ENCODE results near the gene ZNF653. TPM values are rescaled to one million over a fixed set of nuclear protein-coding genes. Genes with fewer than 3 reads are reported as not detected.

ZNF653 gene
- total RNA-seq, 2 donors from 2014 or later: 5.4 to 25.0 TPM

DNA sequence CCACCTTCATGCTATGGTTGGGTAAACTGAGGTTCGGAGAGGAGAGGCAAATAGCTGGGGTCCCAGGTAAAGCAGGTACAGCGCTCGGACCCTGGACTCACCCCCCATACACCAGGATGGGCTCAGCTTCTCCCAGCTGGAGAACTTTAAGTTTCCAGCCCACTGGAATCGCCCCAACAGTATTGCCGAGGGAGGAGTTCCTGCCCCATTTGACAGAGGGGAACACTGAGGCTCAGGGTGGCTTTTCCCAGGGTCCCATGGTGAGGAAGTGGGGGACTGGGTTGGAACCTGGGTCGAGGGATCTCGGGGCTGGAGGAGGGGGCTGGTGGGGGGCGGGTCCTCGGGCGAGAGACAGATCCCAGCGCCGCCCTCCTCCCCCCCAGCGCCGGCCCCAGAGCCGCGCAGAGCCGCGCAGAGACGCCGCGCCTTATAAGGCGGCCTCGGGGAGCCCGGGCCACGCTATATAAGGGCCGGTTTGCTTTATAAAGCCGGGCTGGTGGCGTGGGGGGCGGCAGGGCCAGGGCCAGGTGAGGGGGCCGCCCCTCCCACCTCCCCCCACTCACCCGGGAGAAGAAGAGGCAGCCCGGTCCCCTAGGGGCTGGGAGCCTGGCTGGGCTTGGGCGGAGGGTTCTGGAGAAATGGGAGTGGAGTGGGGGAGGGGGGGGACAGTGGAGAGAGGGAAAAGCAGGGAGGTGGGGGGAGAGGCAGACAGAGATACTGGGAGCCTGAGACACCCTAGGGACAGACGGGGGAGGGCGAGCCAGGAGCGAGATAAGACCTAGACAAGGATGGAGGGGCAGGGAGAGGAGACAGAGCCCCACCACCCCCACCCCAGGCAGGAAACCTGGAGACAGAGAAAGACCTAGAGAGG, 34.1 kb upstream of the ZNF653 start:
- Histone ChIP-seq H3K4me3 (peak overlapping the region; percentile 86), H3K27ac (peak overlapping the region; percentile 94 to 98), H3K27me3 (replicated peaks; ENCODE audit: insufficient read depth) (no peaks in the 10 kb centered on the region), H3K36me3 (peaks cover 20% of the 10 kb centered on the region), H3K9me3 (no peaks in the 10 kb centered on the region), H3K4me1 (ENCODE audit: control insufficient read depth in 1 of 2, low read depth in 2 of 2) (peaks cover 16 to 60% of the 10 kb centered on the region in 2 donors)
- TF ChIP-seq, protein P1, sequence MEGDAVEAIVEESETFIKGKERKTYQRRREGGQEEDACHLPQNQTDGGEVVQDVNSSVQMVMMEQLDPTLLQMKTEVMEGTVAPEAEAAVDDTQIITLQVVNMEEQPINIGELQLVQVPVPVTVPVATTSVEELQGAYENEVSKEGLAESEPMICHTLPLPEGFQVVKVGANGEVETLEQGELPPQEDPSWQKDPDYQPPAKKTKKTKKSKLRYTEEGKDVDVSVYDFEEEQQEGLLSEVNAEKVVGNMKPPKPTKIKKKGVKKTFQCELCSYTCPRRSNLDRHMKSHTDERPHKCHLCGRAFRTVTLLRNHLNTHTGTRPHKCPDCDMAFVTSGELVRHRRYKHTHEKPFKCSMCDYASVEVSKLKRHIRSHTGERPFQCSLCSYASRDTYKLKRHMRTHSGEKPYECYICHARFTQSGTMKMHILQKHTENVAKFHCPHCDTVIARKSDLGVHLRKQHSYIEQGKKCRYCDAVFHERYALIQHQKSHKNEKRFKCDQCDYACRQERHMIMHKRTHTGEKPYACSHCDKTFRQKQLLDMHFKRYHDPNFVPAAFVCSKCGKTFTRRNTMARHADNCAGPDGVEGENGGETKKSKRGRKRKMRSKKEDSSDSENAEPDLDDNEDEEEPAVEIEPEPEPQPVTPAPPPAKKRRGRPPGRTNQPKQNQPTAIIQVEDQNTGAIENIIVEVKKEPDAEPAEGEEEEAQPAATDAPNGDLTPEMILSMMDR (IDR thresholded peaks at IDR 0.05): no peak
- ATAC-seq (ENCODE audit: insufficient number of reproducible peaks, low FRiP score, low read depth) (no peak), DNase-seq (ENCODE audit: low spot score) (no peak)

DNA sequence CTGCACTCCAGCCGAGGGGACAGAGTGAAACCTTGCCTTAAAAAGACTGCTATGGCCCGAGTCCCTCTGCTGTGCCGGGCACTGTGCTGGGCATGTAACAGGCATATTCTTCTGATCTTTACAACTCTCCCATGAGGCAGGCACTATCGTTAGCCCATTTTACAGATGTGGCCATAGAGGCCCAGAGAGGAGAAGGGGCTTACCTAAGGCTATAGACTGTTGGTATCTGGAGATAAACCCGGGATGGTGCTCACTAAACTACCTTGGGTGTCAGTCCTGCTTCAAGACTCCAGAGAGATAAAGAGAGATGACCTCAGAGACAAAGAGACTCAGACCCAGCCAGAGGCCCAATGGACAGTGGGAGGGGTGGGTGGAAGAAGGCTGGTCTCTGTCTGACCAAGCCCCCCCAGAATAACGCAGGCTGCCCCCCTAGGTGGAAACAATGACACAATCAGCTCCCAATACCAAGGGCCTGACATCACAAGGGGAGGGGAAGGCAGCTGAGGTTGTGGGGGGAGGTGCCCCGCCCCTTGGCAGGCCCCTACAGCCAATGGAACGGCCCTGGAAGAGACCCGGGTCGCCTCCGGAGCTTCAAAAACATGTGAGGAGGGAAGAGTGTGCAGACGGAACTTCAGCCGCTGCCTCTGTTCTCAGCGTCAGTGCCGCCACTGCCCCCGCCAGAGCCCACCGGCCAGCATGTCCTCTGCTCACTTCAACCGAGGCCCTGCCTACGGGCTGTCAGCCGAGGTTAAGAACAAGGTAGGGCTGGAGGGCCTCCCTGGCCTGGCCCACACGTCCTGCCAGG, 32.8 kb upstream of the ZNF653 start, which contains the start of gene CNN1:
CNN1 (plus strand) TSS at position 620 of the 805 bp plus-strand sequence; CDS start at position 697, 77 bp downstream.
- DNase-seq (ENCODE audit: low spot score) (peak; percentile 76), ATAC-seq (ENCODE audit: insufficient number of reproducible peaks, low FRiP score, low read depth) (peak; percentile 67)
- peaks cover 19 to 53% of the 10 kb centered on the region in 2 donors for H3K4me1 ChIP-seq (ENCODE audit: control insufficient read depth in 1 of 2, low read depth in 2 of 2)
- TF ChIP-seq, protein P1 (IDR thresholded peaks at IDR 0.05): no peak
- H3K4me3 ChIP-seq: peak within 1 kb of the TSS; percentile 86
- H3K27ac ChIP-seq: peak within 1 kb of the TSS; percentile 94 to 98
- no peaks in the 10 kb centered on the region for H3K27me3 ChIP-seq (replicated peaks; ENCODE audit: insufficient read depth)
- peaks cover 9% of the 10 kb centered on the region for H3K36me3 ChIP-seq
- H3K9me3 ChIP-seq: no peaks in the 10 kb centered on the region

DNA sequence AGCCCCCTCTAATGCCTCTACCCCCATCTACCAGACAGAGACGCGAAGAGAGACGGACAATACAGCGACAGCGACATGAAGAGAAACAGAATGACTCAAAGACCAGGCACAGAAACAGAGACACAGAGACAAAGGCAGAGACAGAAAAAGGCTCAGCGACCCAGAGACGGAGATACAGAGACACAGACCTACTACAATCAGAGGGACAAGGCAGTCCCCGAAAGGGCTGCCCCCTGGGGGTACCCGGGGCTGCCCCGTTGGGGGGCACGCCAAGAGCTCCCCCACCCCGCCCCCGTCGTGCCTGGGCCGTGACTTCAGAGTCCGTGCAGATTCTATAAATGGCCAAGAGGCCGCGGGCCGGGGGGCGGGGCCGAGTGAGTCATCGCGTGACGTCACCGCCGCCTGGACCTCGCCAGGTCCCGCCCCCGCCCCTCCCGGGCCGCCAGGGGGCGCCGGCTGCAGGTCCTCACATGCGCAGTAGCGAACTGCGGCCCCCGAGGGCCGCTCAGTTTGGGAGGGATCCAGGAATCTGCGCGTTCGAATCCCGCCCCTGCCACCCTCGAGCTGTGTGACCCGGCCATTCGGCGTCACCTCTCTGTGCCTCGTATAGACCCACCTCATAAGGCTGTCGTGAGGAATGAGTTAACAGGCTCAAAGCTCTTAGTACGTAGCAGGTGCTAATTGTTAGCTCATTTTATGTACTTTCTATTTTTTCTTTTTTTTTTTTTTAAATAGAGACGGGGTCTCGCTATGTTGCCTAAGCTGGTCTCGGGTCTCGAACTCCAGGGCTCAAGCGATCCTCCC, 30.4 kb upstream of the ZNF653 start:
- TF ChIP-seq, protein P1 (IDR thresholded peaks at IDR 0.05): peak; percentile 95
- peak overlapping the region; percentile 94 to 99 for H3K27ac ChIP-seq
- peak; percentile 68 for ATAC-seq (ENCODE audit: insufficient number of reproducible peaks, low FRiP score, low read depth)
- DNase-seq (ENCODE audit: low spot score): peak; percentile 56
- peaks cover 13 to 32% of the 10 kb centered on the region in 2 donors for H3K4me1 ChIP-seq (ENCODE audit: control insufficient read depth in 1 of 2, low read depth in 2 of 2)
- H3K4me3 ChIP-seq: peak overlapping the region; percentile 64
- no peaks in the 10 kb centered on the region for H3K36me3 ChIP-seq
- no peaks in the 10 kb centered on the region for H3K9me3 ChIP-seq
- no peaks in the 10 kb centered on the region for H3K27me3 ChIP-seq (replicated peaks; ENCODE audit: insufficient read depth)

DNA sequence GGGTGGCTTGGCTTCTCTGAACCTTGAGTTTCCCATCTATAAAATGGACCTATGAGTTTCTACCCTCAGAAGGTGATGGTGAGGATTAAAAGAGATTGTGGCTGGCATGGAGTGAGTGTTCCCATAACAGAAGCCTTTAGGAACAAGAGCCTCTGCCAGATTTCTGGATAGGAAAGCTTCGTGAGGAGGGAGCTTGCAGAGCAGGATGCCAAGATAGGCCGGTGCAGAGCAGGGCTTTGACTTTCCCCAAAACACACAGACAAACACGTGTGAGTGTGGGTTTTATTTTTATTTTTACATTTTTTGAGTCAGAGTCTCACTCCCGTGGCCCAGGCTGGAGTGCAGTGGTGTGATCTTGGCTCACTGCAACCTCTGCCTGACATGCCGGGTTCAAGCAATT, 29.3 kb upstream of the ZNF653 start:
- no peaks in the 10 kb centered on the region for H3K27me3 ChIP-seq (replicated peaks; ENCODE audit: insufficient read depth)
- H3K27ac ChIP-seq: peak overlapping the region; percentile 94 to 99
- TF ChIP-seq, protein P1 (IDR thresholded peaks at IDR 0.05): no peak
- DNase-seq (ENCODE audit: low spot score) (no peak), ATAC-seq (ENCODE audit: insufficient number of reproducible peaks, low FRiP score, low read depth) (peak; percentile 30)
- no peaks in the 10 kb centered on the region for H3K36me3 ChIP-seq
- peaks cover 10 to 30% of the 10 kb centered on the region in 2 donors for H3K4me1 ChIP-seq (ENCODE audit: control insufficient read depth in 1 of 2, low read depth in 2 of 2)
- H3K4me3 ChIP-seq: peak overlapping the region; percentile 64
- H3K9me3 ChIP-seq: no peaks in the 10 kb centered on the region

Measured in thoracic aorta (tissue), 2 donors.